Caco-2 (cell line): Measurements from ENCODE around the gene TRPC4AP. TPM values are rescaled to one million over a fixed set of nuclear protein-coding genes. Genes with fewer than 3 reads are reported as not detected.

Source experiments
- Bru-seq: library from RNA; stranded (reverse); fragments of 400-500 nt; gene quantifications from one replicate; lab custom pipeline; 2021; lab: Mats Ljungman, UMichigan
- BruChase-seq, 2 experiments: library from RNA; stranded (reverse); fragments of 400-500 nt; gene quantifications; one replicate each; lab custom pipeline; 2021; lab: Mats Ljungman, UMichigan
- BruUV-seq: library from RNA; stranded (reverse); fragments of 400-500 nt; replicated peaks from 2 replicates; lab custom pipeline; 2021; lab: Mats Ljungman, UMichigan
- CTCF ChIA-PET: fragments of 300-600 bp; sonication (Branson Sonifier 250); formaldehyde crosslinking; loops from one replicate; lab custom pipeline; 2022; ENCODE audit warnings: antibody characterized with exemption; lab: Charles Lee
- POLR2A ChIA-PET: fragments of 300-600 bp; sonication (Branson Sonifier 250); formaldehyde crosslinking; loops from one replicate; lab custom pipeline; 2022; ENCODE audit warnings: antibody characterized with exemption; lab: Charles Lee
- DNase-seq, 2 experiments: peaks; one replicate each; pipeline versions ENCODE4 v3.0.0 to v3.0.0-alpha.2; 2020 to 2022
- H3K27me3 ChIP-seq: replicated peaks from 2 replicates; pipeline ENCODE4 v1.6.0; 2011; ENCODE audit warnings: low read length; ENCODE audit not compliant: control insufficient read depth, insufficient read depth
- H3K36me3 ChIP-seq: 2 replicates; pipeline ENCODE4 v1.5.1; 2011; ENCODE audit warnings: low read length; ENCODE audit not compliant: control insufficient read depth, insufficient read depth
- H3K4me1 ChIP-seq: fragments of 250-450 bp; sonication (Bioruptor Pico); 2 replicates; pipeline ENCODE4 v1.5.1; 2020; ENCODE audit warnings: mild to moderate bottlenecking
- H3K4me3 ChIP-seq: 2 replicates; pipeline ENCODE4 v1.5.1; 2011; ENCODE audit warnings: low read depth, mild to moderate bottlenecking, control low read depth, low read length
- H3K9me3 ChIP-seq: fragments of 250-450 bp; sonication (Bioruptor Pico); 2 replicates; pipeline ENCODE4 v1.5.1; 2020; ENCODE audit warnings: mild to moderate bottlenecking, moderate library complexity
- H3K27ac Mint-ChIP-seq: one replicate; pipeline ENCODE4 v1.8.0; 2022; ENCODE audit warnings: mixed read lengths; ENCODE audit not compliant: unreplicated experiment
- H3K27me3 Mint-ChIP-seq: one replicate; pipeline ENCODE4 v1.8.0; 2022; ENCODE audit warnings: mixed read lengths; ENCODE audit not compliant: insufficient read depth, unreplicated experiment
- H3K36me3 Mint-ChIP-seq: one replicate; pipeline ENCODE4 v1.8.0; 2022; ENCODE audit warnings: mild to moderate bottlenecking, mixed read lengths; ENCODE audit not compliant: insufficient read depth, unreplicated experiment
- H3K4me1 Mint-ChIP-seq: one replicate; pipeline ENCODE4 v1.8.0; 2022; ENCODE audit warnings: low read depth, mixed read lengths; ENCODE audit not compliant: unreplicated experiment
- H3K4me3 Mint-ChIP-seq: one replicate; pipeline ENCODE4 v1.8.0; 2022; ENCODE audit warnings: mild to moderate bottlenecking, moderate library complexity, mixed read lengths; ENCODE audit not compliant: unreplicated experiment
- H3K9me3 Mint-ChIP-seq: one replicate; pipeline ENCODE4 v1.8.0; 2022; ENCODE audit warnings: mixed read lengths; ENCODE audit not compliant: unreplicated experiment
- intact Hi-C: fragments of 100-400 bp; cut with micrococcal nuclease; formaldehyde crosslinking; loops from one replicate; pipeline ENCODE4 v1.10.0; 2022; ENCODE audit not compliant: unreplicated experiment
- long read RNA-seq: library from polyadenylated mRNA; stranded (forward); transcript quantifications from one replicate; pipeline ENCODE4 v2.0.0, GENCODE V29; 2022
- total RNA-seq: library from RNA; stranded (reverse); gene quantifications from 2 replicates; pipeline ENCODE4 v1.2.3, GENCODE V29; 2022
- TF ChIP-seq, protein P1 (sequence below), 2 experiments: fragments of 200-600 bp in 1 of 2; IDR thresholded peaks; 1 replicate in 1 of 2; 2 replicates in 1 of 2; pipeline versions ENCODE4 v1.5.1 to v1.8.0; 2011 to 2022; ENCODE audit warnings: antibody characterized with exemption in 1 of 2, control low read depth in 1 of 2, inconsistent platforms in 1 of 2, low read depth in 1 of 2, low read length in 1 of 2, mild to moderate bottlenecking in 1 of 2, moderate library complexity in 1 of 2; ENCODE audit not compliant: insufficient read depth in 1 of 2, severe bottlenecking in 1 of 2, unreplicated experiment in 1 of 2

TRPC4AP gene, protein sequence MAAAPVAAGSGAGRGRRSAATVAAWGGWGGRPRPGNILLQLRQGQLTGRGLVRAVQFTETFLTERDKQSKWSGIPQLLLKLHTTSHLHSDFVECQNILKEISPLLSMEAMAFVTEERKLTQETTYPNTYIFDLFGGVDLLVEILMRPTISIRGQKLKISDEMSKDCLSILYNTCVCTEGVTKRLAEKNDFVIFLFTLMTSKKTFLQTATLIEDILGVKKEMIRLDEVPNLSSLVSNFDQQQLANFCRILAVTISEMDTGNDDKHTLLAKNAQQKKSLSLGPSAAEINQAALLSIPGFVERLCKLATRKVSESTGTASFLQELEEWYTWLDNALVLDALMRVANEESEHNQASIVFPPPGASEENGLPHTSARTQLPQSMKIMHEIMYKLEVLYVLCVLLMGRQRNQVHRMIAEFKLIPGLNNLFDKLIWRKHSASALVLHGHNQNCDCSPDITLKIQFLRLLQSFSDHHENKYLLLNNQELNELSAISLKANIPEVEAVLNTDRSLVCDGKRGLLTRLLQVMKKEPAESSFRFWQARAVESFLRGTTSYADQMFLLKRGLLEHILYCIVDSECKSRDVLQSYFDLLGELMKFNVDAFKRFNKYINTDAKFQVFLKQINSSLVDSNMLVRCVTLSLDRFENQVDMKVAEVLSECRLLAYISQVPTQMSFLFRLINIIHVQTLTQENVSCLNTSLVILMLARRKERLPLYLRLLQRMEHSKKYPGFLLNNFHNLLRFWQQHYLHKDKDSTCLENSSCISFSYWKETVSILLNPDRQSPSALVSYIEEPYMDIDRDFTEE
- total RNA-seq (144 and 146 TPM in 2 replicates), Bru-seq, nascent RNA (percentile 96 among the genes with signal in this experiment), BruChase-seq, experiment 1, labeled RNA remaining after a 2-hour chase (percentile 92 among the genes with signal in this experiment), BruChase-seq, experiment 2, labeled RNA remaining after a 6-hour chase (percentile 90 among the genes with signal in this experiment)
- long read RNA-seq, transcript TRPC4AP-202 (19 exons, 3,138 nt), result minor isoform, 168 of 543 reads
- long read RNA-seq, transcript TRPC4AP-201 (19 exons, 3,226 nt), result major isoform, 247 of 543 reads
- long read RNA-seq, partial matches to known transcripts, result 57 of 543 reads
- long read RNA-seq, other reads (novel, unspliced or antisense), result 71 of 543 reads

DNA sequence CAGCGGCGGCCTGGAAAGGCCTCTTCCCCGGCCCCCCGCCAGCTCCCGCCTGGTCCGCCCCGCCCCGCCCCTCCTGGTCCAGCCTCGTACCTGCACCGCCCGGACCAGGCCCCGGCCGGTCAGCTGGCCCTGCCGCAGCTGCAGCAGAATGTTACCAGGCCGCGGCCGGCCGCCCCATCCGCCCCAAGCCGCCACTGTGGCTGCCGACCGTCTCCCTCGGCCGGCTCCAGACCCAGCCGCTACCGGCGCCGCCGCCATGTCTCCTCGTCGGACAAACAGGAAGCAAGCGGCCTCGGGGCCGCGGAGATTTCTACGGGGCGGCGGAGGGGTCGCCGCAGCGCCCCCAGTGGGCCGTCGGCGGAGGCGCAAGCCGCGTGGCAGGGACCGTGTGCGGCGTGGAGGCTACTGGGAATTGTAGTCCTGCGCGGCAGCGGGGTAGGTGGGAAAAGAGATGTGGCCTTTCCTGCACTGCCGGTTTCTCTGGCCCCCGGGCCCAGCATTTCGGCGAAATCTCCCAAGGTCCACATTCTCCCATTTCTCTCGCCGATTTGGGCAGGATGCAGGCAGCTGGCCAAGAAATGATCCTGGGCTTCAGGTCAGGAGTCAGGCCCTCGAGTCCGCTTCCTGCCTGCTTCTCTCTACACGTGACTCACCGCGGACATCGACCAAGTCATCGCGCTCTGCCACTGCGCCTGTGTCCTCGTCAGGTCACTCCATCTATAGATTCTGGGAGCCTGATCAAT is at the start of gene TRPC4AP:
TSS of gene TRPC4AP (minus strand) at position 284 of the 743 bp plus-strand sequence. CDS start at position 258, 26 bp downstream.
- DNase-seq, result peak; percentile 94 to 99
- CTCF ChIA-PET, result interaction anchor here (0.6 to 1.2 kb wide), 18 partner anchors 31 to 981 kb away, joined by 3 to 13 read pairs (median 4); partner anchors contain the start of genes ACSS2, EIF2S2, GSS and MYH7B
- intact Hi-C loops, result loop anchor here (1.0 to 2.0 kb wide), 6 partner anchors 53 to 216 kb away; partner anchors contain the start of genes ACSS2, EDEM2, GSS and MYH7B

DNA sequence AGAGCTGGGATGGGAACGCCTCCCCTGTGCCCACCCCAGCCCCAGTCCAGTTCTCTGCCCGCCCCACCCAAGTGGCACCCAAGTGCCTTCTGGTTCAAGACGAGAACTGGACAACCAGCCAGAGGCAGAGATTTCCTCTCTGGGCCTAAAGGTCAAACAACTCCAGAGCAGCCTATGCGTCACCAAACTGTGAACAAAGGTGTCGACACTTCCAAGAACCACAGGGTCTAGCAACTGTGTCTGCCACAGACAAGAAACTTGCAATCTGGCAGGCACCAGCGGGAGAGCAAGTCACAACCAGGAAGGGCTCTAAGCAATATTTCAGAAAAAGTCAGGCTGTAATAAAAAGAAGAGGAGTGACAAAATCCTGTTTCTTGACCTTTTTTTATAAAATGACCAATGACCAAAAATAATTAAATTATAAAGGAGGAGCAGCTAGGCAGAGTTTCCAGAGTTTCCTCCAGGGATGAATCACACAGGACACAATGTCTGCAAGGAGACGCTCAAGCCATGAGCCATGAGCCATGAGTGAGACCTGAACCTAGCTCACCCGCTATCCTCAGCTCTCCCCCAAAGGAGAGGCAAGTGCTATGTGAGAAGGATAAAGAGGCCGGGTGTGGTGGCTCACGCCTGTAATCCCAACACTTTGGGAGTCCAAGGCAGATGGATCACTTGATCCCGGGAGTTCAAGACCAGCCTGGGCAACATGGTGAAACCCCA is 43.4 kb upstream of the TRPC4AP start:
- ChIA-PET POLR2A (interaction anchor here (1.0 kb wide), 1 partner anchor 11 kb away, joined by 3 read pairs; the partner anchor contains the start of gene EDEM2), CTCF (interaction anchor here (0.5 to 0.8 kb wide), 2 partner anchors 11 to 46 kb away, joined by 3 to 4 read pairs; partner anchors contain the start of gene EDEM2)
- peak in 1 of 2 experiments; percentile 37 for DNase-seq
- Histone ChIP-seq H3K36me3 (peaks cover 6% of the 10 kb centered on the region), H3K9me3 (no peaks in the 10 kb centered on the region), H3K4me3 (no peak overlapping the region), H3K27me3 (no peaks in the 10 kb centered on the region), H3K4me1 (no peaks in the 10 kb centered on the region)
- intact Hi-C loops, result no loop called here
- no peak overlapping the region for H3K27ac Mint-ChIP-seq
- no peaks in the 10 kb centered on the region for H3K27me3 Mint-ChIP-seq
- no TSS peak for BruUV-seq
- no peaks in the 10 kb centered on the region for H3K9me3 Mint-ChIP-seq
- no peaks in the 10 kb centered on the region for H3K4me1 Mint-ChIP-seq
- TF ChIP-seq, protein P1, sequence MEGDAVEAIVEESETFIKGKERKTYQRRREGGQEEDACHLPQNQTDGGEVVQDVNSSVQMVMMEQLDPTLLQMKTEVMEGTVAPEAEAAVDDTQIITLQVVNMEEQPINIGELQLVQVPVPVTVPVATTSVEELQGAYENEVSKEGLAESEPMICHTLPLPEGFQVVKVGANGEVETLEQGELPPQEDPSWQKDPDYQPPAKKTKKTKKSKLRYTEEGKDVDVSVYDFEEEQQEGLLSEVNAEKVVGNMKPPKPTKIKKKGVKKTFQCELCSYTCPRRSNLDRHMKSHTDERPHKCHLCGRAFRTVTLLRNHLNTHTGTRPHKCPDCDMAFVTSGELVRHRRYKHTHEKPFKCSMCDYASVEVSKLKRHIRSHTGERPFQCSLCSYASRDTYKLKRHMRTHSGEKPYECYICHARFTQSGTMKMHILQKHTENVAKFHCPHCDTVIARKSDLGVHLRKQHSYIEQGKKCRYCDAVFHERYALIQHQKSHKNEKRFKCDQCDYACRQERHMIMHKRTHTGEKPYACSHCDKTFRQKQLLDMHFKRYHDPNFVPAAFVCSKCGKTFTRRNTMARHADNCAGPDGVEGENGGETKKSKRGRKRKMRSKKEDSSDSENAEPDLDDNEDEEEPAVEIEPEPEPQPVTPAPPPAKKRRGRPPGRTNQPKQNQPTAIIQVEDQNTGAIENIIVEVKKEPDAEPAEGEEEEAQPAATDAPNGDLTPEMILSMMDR (IDR thresholded peaks at IDR 0.05; ENCODE audit: insufficient read depth in 1 of 2, low read depth in 1 of 2, low read length in 1 of 2, severe bottlenecking in 1 of 2, unreplicated experiment in 1 of 2), result no peak
- no peak overlapping the region for H3K4me3 Mint-ChIP-seq
- peaks cover 48% of the 10 kb centered on the region for H3K36me3 Mint-ChIP-seq

More for the DNA sequence above, at the start of gene TRPC4AP:
- H3K27ac Mint-ChIP-seq, result peak within 1 kb of the TSS; percentile 95
- no peaks in the 10 kb centered on the region for H3K27me3 ChIP-seq
- H3K4me1 ChIP-seq, result peaks cover 16% of the 10 kb centered on the region
- H3K27me3 Mint-ChIP-seq, result no peaks in the 10 kb centered on the region
- TF ChIP-seq, protein P1 (IDR thresholded peaks at IDR 0.05; ENCODE audit: insufficient read depth in 1 of 2, low read depth in 1 of 2, low read length in 1 of 2, severe bottlenecking in 1 of 2, unreplicated experiment in 1 of 2), result peak; percentile 99 to 100
- peaks cover 20% of the 10 kb centered on the region for H3K36me3 Mint-ChIP-seq
- H3K36me3 ChIP-seq, result no peaks in the 10 kb centered on the region; the same call in 1 of the 2 replicates
- 0 out of 2 replicates have a peak, but pooled peaks cover 2% of the 10 kb centered on the region for H3K9me3 ChIP-seq
- H3K9me3 Mint-ChIP-seq, result no peaks in the 10 kb centered on the region
- peak within 1 kb of the TSS; percentile 79 for H3K4me3 ChIP-seq
- H3K4me3 Mint-ChIP-seq, result peak within 1 kb of the TSS; percentile 86
- H3K4me1 Mint-ChIP-seq, result peaks cover 20% of the 10 kb centered on the region
- POLR2A ChIA-PET, result interaction anchor here (0.5 to 1.8 kb wide), 13 partner anchors 23 to 415 kb away, joined by 3 to 18 read pairs (median 3); partner anchors contain the start of genes EDEM2 and EIF6
- no TSS peak for BruUV-seq
